Adrenal gland (tissue), 5 donors: ENCODE results near the gene LAMA1.

Source experiments
- POLR2A ChIP-seq, 2 donors: fragments of 450-650 bp; IDR thresholded peaks; one replicate each; pipeline ENCODE4 v1.6.1; 2017; ENCODE audit warnings: antibody characterized with exemption in 2 of 2, mild to moderate bottlenecking in 2 of 2, moderate library complexity in 1 of 2
- TF ChIP-seq, protein P1 (sequence below), 6 experiments: fragments of 450-650 bp in 4 of 6; fragments of 200-600 bp in 2 of 6; sonication (generic) in 1 of 6; IDR thresholded peaks; 1 replicate in 5 of 6; 2 replicates in 1 of 6; pipeline versions ENCODE4 v1.5.1 to v1.8.0; 2016 to 2021; ENCODE audit warnings: antibody characterized with exemption in 6 of 6, mild to moderate bottlenecking in 2 of 6, moderate library complexity in 1 of 6
- donor health status: DM: no; HTN: no; CAD: no.

DNA sequence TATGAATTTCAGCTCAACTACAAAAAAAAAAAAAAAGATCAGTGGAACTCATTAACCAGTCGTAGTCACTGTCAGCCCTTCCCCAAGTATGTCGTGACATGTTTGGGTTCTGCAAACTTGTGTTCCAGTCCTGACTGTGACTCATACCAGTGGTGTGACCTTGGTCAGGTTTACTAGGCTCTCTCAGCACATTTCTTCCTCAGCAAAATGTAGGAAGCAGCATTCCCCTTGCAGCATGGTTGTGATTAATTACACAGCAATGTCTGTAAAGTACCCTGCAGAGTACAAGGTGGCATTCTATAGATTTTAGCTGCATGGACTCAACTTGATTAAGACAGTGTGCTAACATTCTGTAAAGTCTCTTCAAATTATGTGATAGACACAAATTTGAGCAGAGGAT, 156.9 kb downstream of the LAMA1 start:
- TF ChIP-seq, protein P1, sequence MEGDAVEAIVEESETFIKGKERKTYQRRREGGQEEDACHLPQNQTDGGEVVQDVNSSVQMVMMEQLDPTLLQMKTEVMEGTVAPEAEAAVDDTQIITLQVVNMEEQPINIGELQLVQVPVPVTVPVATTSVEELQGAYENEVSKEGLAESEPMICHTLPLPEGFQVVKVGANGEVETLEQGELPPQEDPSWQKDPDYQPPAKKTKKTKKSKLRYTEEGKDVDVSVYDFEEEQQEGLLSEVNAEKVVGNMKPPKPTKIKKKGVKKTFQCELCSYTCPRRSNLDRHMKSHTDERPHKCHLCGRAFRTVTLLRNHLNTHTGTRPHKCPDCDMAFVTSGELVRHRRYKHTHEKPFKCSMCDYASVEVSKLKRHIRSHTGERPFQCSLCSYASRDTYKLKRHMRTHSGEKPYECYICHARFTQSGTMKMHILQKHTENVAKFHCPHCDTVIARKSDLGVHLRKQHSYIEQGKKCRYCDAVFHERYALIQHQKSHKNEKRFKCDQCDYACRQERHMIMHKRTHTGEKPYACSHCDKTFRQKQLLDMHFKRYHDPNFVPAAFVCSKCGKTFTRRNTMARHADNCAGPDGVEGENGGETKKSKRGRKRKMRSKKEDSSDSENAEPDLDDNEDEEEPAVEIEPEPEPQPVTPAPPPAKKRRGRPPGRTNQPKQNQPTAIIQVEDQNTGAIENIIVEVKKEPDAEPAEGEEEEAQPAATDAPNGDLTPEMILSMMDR (IDR thresholded peaks at IDR 0.05), result no peak
- TF ChIP-seq POLR2A (IDR thresholded peaks at IDR 0.05), result no peak
